Ectodermal cell (in vitro differentiated cells): ENCODE data around the gene RAB5B.
"Not testable (repeated sequence)": the region's sequence is repeated elsewhere in the genome, so short reads cannot be mapped to it uniquely, and the experiment has no call there.

Source experiments
- H3K27ac ChIP-seq: 2 replicates; pipeline ENCODE4 v1.7.0; 2013; ENCODE audit warnings: mild to moderate bottlenecking, low read depth, low read length; ENCODE audit not compliant: insufficient read depth, poor library complexity, severe bottlenecking
- H3K27me3 ChIP-seq: 2 replicates; pipeline ENCODE4 v1.7.0; 2013; ENCODE audit warnings: mild to moderate bottlenecking, low read length; ENCODE audit not compliant: insufficient read depth, control insufficient read depth, poor library complexity, severe bottlenecking
- H3K36me3 ChIP-seq: one replicate; pipeline ENCODE4 v1.7.0; 2013; ENCODE audit warnings: low read length; ENCODE audit not compliant: control insufficient read depth, insufficient read depth
- H3K4me1 ChIP-seq: one replicate; pipeline ENCODE4 v1.7.0; 2013; ENCODE audit warnings: low read length; ENCODE audit not compliant: control insufficient read depth, insufficient read depth
- H3K4me3 ChIP-seq: 2 replicates; pipeline ENCODE4 v1.7.0; 2013; ENCODE audit warnings: low read depth, low read length, control low read depth; ENCODE audit not compliant: insufficient read depth
- H3K9me3 ChIP-seq: 2 replicates; pipeline ENCODE4 v1.7.0; 2013; ENCODE audit warnings: mild to moderate bottlenecking, low read length, moderate library complexity; ENCODE audit not compliant: control insufficient read depth
- WGBS, 2 experiments: methylation state at CpG; one replicate each; pipeline ENCODE4 v1.1.7; 2013; ENCODE audit warnings: missing lambda C conversion rate in 2 of 2; 5-methylcytosine and 5-hydroxymethylcytosine counted together

The RAB5B gene

DNA sequence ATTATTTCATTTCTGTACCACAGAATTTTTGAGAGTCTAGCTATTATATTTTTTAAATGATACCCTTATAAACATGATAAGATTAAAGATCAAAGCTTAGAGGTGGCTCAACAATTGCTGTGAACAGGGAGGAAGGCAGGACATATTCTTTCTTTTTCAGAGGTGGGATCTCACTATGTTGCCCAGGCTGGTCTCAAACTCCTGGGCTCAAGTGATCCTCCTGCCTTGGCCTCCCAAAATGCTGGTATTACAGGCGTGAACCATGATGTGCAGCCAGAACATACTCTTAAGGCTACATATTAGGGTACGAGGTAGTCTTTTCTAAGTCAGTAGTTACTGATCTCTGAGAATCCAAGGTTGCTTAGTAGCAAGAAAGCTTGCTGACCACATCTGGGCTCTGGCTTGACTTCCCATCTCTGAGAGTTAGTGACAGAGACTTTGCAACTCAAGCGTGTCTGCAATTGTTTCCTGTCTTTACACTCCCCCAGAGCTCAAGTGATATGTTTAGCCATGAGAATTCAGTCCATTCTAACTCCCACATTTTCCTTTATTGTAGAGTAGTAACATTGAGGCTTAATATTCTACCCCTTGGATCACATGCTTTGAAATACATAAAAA lies 8.6 kb downstream of the RAB5B start:
- no peaks in the 10 kb centered on the region for H3K4me1 ChIP-seq
- H3K36me3 ChIP-seq = peaks cover 7% of the 10 kb centered on the region
- H3K27ac ChIP-seq = no peak overlapping the region
- H3K4me3 ChIP-seq = no peak overlapping the region
- H3K9me3 ChIP-seq = no peaks in the 10 kb centered on the region
- 93 to 95% methylated on average over 3 of the region's 3 CpGs for WGBS, 2 experiments
- no peaks in the 10 kb centered on the region for H3K27me3 ChIP-seq

DNA sequence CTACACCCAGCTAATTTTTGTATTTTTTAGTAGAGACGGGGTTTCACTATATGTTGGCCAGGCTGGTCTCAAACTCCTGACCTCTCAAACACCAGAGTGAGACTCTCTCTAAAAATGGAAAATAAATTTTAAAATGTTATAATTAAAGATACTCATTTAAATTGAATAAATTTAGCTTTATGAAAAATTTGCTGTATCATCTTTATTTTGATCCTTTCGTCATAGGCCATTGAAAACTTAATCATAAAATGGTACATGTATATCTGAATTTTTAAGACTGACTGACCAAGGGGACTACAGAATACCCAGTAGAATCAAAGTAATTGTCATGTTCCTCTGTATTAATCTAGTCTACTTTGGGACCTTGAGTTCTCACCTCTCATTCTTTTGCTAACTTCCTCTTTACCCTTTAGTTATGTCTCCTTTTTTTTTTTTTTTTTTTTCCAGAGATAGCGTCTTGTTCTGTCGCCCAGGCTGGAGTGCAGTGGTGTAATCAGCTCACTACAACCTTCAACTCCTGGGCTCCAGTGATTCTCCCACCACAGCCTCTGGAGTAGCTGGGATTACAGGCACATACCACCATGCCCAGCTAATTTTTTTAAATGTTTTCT lies 9.5 kb downstream of the RAB5B start:
- Histone ChIP-seq H3K4me3 (no peak overlapping the region), H3K27me3 (no peaks in the 10 kb centered on the region), H3K9me3 (no peaks in the 10 kb centered on the region), H3K27ac (no peak overlapping the region), H3K4me1 (no peaks in the 10 kb centered on the region), H3K36me3 (peaks cover 7% of the 10 kb centered on the region)
- WGBS, 2 experiments = 95 to 97% methylated on average over 3 to 4 of the region's 4 CpGs

DNA sequence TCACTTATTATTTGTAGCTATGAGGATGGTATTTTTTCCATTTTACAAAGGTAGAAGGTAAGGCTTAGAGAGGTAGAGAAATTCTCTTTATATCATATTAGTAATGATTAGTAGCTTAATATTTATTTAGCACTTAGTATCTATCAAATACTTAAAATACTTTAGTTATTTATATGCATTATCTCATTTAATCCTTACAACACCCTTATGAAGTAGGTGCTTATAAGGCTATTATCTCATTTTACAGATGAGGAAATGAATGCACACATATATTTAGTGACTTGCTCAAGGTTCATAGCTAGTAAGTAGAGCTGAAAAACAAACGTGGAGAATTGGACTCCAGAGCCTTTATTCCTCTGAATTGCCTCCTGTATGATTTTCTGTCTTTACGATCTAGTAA lies 11.0 kb downstream of the RAB5B start:
- H3K36me3 ChIP-seq = peaks cover 10% of the 10 kb centered on the region
- 94 to 95% methylated on average over 2 of the region's 2 CpGs for WGBS, 2 experiments

DNA sequence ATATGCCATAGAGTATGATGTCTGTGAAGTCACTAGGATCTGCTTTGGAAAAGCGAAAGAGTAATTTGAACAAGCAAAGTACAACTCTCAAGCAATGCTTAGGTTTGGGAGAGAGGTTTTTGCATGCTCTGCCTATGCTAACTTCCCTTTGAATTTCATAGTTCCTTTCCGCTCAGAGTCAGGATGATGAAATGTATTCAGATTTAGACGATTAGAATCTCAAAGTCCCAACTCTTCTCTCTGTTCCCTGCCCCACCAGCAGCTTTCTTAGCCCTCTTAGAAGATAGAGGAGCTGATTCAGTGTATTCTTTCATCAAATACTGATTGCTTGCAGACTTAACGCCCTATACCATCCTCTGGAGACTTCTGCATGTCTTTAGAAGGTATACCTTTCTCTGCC lies 11.5 kb downstream of the RAB5B start:
- WGBS, 2 experiments = 96 to 100% methylated on average over 4 of the region's 4 CpGs
- Histone ChIP-seq H3K36me3 (peaks cover 13% of the 10 kb centered on the region), H3K27me3 (no peaks in the 10 kb centered on the region), H3K27ac (no peak overlapping the region), H3K4me1 (no peaks in the 10 kb centered on the region), H3K9me3 (no peaks in the 10 kb centered on the region), H3K4me3 (no peak overlapping the region)

More for the DNA sequence above, 11.0 kb downstream of the RAB5B start:
- no peaks in the 10 kb centered on the region for H3K27me3 ChIP-seq
- no peak overlapping the region for H3K4me3 ChIP-seq
- H3K4me1 ChIP-seq = no peaks in the 10 kb centered on the region
- H3K27ac ChIP-seq = no peak overlapping the region
- no peaks in the 10 kb centered on the region for H3K9me3 ChIP-seq

DNA sequence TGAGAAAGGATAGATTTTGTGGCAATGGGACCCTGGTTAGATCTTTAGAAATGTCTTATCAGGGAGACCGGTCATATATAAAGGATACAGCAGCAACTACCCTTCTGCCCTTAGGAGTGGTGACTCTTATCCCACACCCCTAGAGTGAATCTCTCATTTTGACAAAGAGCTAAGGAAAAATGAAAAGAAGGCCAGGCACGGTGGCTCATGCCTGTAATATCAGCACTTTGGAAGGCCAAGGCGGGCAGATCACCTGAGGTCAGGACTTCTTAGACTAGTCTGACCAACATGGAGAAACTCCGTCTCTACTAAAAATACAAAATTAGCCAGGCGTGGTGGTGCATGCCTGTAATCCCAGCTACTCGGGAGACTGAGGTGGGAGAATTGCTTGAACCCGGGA lies 12.1 kb downstream of the RAB5B start:
- not testable (repeated sequence) for H3K27ac ChIP-seq, H3K4me3 ChIP-seq, H3K9me3 ChIP-seq, H3K4me1 ChIP-seq, H3K27me3 ChIP-seq
- peaks cover 19% of the 10 kb centered on the region for H3K36me3 ChIP-seq
- 90 to 95% methylated on average over 7 of the region's 7 CpGs for WGBS, 2 experiments

DNA sequence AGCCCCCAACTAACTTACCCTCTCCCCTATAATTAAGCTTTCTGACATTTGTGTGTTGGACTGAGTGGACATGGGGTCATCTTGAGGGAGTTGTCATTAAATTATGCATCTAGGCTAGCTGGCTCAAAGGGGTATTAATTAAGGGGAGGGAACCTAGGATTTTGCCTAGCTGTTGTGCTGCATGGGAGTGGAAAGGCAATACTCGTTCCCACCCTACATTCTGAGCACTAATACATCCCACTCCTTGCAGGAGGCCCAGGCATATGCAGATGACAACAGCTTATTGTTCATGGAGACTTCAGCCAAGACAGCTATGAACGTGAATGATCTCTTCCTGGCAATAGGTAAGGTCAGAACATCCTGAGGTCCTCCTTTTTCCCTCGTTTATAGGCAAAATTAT lies 17.2 kb downstream of the RAB5B start:
- H3K27me3 ChIP-seq = no peaks in the 10 kb centered on the region
- 94 to 97% methylated on average over 3 of the region's 3 CpGs for WGBS, 2 experiments
- peaks cover 45% of the 10 kb centered on the region for H3K36me3 ChIP-seq
- H3K9me3 ChIP-seq = no peaks in the 10 kb centered on the region
- no peak overlapping the region for H3K4me3 ChIP-seq
- H3K27ac ChIP-seq = no peak overlapping the region
- H3K4me1 ChIP-seq = no peaks in the 10 kb centered on the region

DNA sequence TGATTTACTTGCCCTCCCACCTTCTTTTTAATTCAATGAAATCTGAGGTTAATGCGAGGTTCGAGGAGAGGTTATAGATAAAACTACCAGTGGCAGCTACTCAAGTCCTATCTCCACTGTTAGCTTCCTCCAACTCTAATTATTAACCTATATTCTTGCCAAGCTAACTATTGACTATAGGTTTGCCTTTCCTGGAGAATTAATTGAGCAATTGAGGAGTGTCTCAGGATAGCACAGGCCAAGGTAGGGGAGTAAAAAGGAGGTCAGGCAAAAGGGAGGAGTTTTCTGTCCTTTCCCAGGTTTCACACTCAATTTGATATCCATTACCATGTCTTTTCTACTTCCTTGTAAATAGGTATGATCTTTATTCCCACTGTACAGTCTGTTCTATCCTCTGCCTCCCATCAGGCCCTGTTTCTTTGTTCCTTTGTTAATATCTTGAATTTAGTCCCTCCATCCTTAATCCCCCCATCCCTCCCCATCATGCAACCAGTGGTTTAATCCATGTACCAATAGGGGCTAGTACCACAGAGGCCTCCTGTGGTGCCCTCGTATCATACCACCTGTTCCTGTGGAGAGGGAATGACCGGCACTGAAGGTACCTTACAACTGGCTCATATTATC lies 19.5 kb downstream of the RAB5B start:
- Histone ChIP-seq H3K27me3 (no peaks in the 10 kb centered on the region), H3K4me3 (no peak overlapping the region), H3K9me3 (no peaks in the 10 kb centered on the region), H3K36me3 (peaks cover 45% of the 10 kb centered on the region), H3K27ac (no peak overlapping the region), H3K4me1 (no peaks in the 10 kb centered on the region)
- 90 to 93% methylated on average over 4 of the region's 4 CpGs for WGBS, 2 experiments

DNA sequence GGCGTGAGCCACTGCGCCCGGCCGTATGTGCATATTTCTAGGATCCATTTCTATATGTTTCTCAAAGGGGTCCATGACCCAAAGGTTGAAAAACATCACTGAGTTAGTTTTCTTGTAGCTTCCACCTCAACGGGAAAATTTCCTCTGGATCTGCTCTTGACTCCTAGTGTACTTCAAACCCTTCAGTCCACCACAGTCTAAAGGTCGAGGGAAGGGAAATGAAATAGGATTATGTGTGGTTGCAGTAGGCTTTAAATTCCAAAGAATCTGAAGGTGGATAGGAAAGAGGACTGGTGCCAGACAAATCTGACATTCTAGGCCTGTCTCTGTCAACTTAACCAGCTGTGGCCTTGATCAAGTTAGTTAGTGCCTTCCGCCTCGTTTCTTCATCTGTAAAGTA lies 21.5 kb downstream of the RAB5B start:
- Histone ChIP-seq H3K36me3 (peaks cover 32% of the 10 kb centered on the region), H3K27me3 (no peaks in the 10 kb centered on the region), H3K9me3 (no peaks in the 10 kb centered on the region), H3K27ac (no peak overlapping the region), H3K4me3 (no peak overlapping the region), H3K4me1 (no peaks in the 10 kb centered on the region)
- 91 to 95% methylated on average over 8 of the region's 8 CpGs for WGBS, 2 experiments

DNA sequence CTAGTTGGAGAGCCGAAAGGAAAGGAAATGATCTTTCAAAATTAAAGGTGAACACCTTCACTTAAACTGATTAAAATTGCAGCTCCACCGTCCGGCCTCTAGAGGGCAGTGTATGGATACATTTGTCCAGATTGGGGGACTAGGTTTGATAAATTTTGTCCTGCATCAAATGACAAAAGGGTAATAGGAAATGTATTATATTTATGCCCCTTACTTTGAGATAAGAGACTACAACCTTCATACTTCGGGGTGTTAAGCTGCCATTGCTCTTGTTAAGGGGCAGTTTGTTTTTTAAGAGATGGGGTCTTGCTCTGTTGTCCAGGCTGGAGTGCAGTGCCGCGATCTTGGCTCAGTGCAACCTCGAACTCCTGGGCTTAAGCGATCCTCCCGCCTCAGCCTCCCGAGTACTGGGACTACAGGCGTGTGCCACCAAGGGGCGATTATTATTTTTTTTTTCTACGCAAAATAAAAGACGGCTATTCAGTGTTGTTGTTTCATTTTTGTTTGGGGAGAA lies 22.4 kb downstream of the RAB5B start:
- peak overlapping the region; percentile 76 for H3K4me3 ChIP-seq
- H3K27me3 ChIP-seq = no peaks in the 10 kb centered on the region

DNA sequence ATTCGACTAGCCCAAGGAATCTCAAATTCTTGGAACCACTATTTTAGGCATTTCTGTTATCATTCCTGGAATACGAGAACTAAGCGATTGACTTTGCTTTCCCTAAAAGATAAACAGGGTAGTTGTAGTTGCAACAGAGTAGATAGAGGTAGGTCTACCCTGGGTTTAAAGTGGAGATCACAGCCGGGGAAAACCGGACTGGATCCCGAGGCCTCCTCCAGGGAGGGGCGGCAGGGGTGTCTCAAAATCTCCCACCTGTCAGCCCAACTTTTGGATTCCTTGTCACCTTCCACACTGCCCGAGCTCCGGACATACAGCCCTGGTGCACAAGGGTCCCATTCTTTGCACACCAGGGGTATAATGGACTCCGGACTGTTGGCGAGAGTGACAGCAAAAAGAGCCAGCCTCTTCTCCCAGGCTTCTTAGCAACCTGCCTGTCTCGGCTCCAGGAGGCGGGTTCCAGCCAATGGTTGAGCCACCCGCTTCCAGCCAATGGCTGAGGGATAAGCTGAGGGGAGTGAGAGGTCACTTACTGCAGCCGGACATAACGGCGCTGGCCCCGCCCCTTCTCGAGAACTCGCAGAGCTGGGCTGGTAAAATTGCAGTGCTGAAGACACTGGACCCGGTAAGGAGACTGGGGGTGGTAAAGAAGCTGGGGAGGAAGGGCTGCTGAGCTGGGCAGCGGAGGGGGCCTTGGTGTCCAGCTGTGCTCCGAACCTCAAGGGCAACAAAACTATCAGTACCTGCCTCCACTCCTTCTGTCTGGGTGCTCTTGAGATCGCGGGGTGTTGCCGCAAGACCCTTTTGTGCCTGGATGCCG lies 23.0 kb downstream of the RAB5B start, which contains the start of gene SUOX:
Gene SUOX, plus strand, starts transcription at position 562 of the 820 bp plus-strand sequence. CDS start 4,946 bp downstream, outside the sequence.
- Histone ChIP-seq H3K27me3 (no peaks in the 10 kb centered on the region), H3K4me3 (peak within 1 kb of the TSS; percentile 76), H3K36me3 (peaks cover 21% of the 10 kb centered on the region), H3K27ac (peak within 1 kb of the TSS; percentile 1), H3K4me1 (no peaks in the 10 kb centered on the region), H3K9me3 (no peaks in the 10 kb centered on the region)
- WGBS, 2 experiments = 11 to 12% methylated on average over 27 of the region's 27 CpGs

More for the DNA sequence above, 22.4 kb downstream of the RAB5B start:
- Histone ChIP-seq H3K27ac (peak overlapping the region; percentile 1), H3K9me3 (no peaks in the 10 kb centered on the region), H3K4me1 (no peaks in the 10 kb centered on the region), H3K36me3 (peaks cover 23% of the 10 kb centered on the region)
- 70 to 73% methylated on average over 13 to 14 of the region's 14 CpGs for WGBS, 2 experiments
